A549 (cell line): Measurements from ENCODE around the gene MB21D2. TPM values are rescaled to one million over a fixed set of nuclear protein-coding genes. Genes with fewer than 3 reads are reported as not detected.

Source experiments
- ATAC-seq, 2 experiments: fragments of 200-7000 bp in 1 of 2; fragments of >200 bp in 1 of 2; cut with Nextera tagmentation in 1 of 2; cut with Tn5 transposase in 1 of 2; 3 replicates each; pipeline versions ENCODE4 v1.8.0 to v1.9.1; 2018 to 2020; ENCODE audit warnings: mild to moderate bottlenecking in 1 of 2, moderate library complexity in 1 of 2
- CTCF ChIA-PET: fragments of 300-600 bp; sonication (Branson Sonifier 250); formaldehyde crosslinking; extraction: SDS; loops from one replicate; lab custom pipeline; 2021; ENCODE audit warnings: antibody characterized with exemption, inconsistent platforms; lab: Yijun Ruan, JAX
- POLR2A ChIA-PET: fragments of 350-600 bp; formaldehyde crosslinking; extraction: SDS; loops from one replicate; lab custom pipeline; 2021; ENCODE audit warnings: antibody characterized with exemption, inconsistent platforms; lab: Yijun Ruan, JAX
- DNase-seq, 2 experiments: peaks; one replicate each; pipeline versions ENCODE4 v3.0.0 to v3.0.0-alpha.2; 2011 to 2016; ENCODE audit warnings: low read depth in 1 of 2, low spot score in 1 of 2
- FAIRE-seq: peaks from 2 replicates; lab custom pipeline; 2011; peaks lifted over from hg19 to GRCh38; lab: Jason Lieb, UNC
- H3K27ac ChIP-seq, 2 experiments: fragments of >200 bp; sonication (Bioruptor Twin); formaldehyde crosslinking; 3 replicates each; pipeline ENCODE4 v1.5.1; 2016 to 2017
- H3K4me1 ChIP-seq: fragments of >200 bp; sonication (Bioruptor Twin); formaldehyde crosslinking; 3 replicates; pipeline ENCODE4 v1.6.1; 2016
- H3K4me2 ChIP-seq: fragments of >200 bp; sonication (Bioruptor Twin); formaldehyde crosslinking; 3 replicates; pipeline ENCODE4 v1.6.1; 2016
- H3K4me3 ChIP-seq: fragments of >200 bp; sonication (Bioruptor Twin); formaldehyde crosslinking; 3 replicates; pipeline ENCODE4 v1.5.1; 2016
- H3K9me3 ChIP-seq: fragments of >200 bp; sonication (Bioruptor Twin); formaldehyde crosslinking; 3 replicates; pipeline ENCODE4 v1.6.1; 2016
- CBX8 ChIP-seq: fragments of 200-600 bp; sonication (generic); IDR thresholded peaks from 2 replicates; pipeline ENCODE4 v1.6.1; 2016
- CHD2 ChIP-seq: fragments of 150-350 bp; IDR thresholded peaks from 2 replicates; pipeline ENCODE4 v1.6.1; 2014; ENCODE audit warnings: low read length; ENCODE audit not compliant: partially characterized antibody
- CTCF ChIP-seq: fragments of >200 bp; sonication (Bioruptor Twin); formaldehyde crosslinking; IDR thresholded peaks from 3 replicates; pipeline ENCODE4 v1.5.1; 2016
- EHF ChIP-seq: fragments of 250-450 bp; sonication (Bioruptor Pico); IDR thresholded peaks from 2 replicates; pipeline ENCODE4 v1.5.0; 2020; ENCODE audit warnings: mild to moderate bottlenecking
- EP300 ChIP-seq, 2 experiments: fragments of >200 bp; sonication (Bioruptor Twin); formaldehyde crosslinking; IDR thresholded peaks; 2 replicates in 1 of 2; 3 replicates in 1 of 2; pipeline ENCODE4 v1.6.1; 2016 to 2017
- ESRRA ChIP-seq: fragments of 150-350 bp; IDR thresholded peaks from 2 replicates; pipeline ENCODE4 v1.6.1; 2014; ENCODE audit warnings: mild to moderate bottlenecking, low read length, borderline replicate concordance
- GATA3 ChIP-seq: IDR thresholded peaks from 2 replicates; pipeline ENCODE4 v1.6.1; 2012; ENCODE audit warnings: borderline replicate concordance
- HEYL ChIP-seq: fragments of 250-450 bp; sonication (Bioruptor Pico); IDR thresholded peaks from 2 replicates; pipeline ENCODE4 v1.8.0; 2021; ENCODE audit warnings: mild to moderate bottlenecking, moderate library complexity
- HMGXB4 ChIP-seq: fragments of 250-450 bp; sonication (Bioruptor Pico); IDR thresholded peaks from 2 replicates; pipeline ENCODE4 v1.5.0; 2021; ENCODE audit warnings: mild to moderate bottlenecking, moderate library complexity, borderline replicate concordance
- HOXB5 ChIP-seq: fragments of 250-450 bp; sonication (Bioruptor Pico); IDR thresholded peaks from 2 replicates; pipeline ENCODE4 v1.5.0; 2020; ENCODE audit warnings: mild to moderate bottlenecking, moderate library complexity
- JUN ChIP-seq, 2 experiments: fragments of >200 bp; sonication (Bioruptor Twin); formaldehyde crosslinking; IDR thresholded peaks; 2 replicates in 1 of 2; 3 replicates in 1 of 2; pipeline ENCODE4 v1.6.1; 2016 to 2017
- JUNB ChIP-seq: fragments of >200 bp; sonication (Bioruptor Twin); formaldehyde crosslinking; IDR thresholded peaks from 2 replicates; pipeline ENCODE4 v1.6.1; 2016
- KDM1A ChIP-seq: fragments of 200-600 bp; sonication (generic); IDR thresholded peaks from 2 replicates; pipeline ENCODE4 v1.6.1; 2016; ENCODE audit warnings: low read depth, mild to moderate bottlenecking
- MYC ChIP-seq: IDR thresholded peaks from 2 replicates; pipeline ENCODE4 v1.6.1; 2012; ENCODE audit warnings: mild to moderate bottlenecking, inconsistent platforms, low read length, improper control_type of control experiment, borderline replicate concordance
- NFE2L2 ChIP-seq: fragments of 150-350 bp; conservative IDR thresholded peaks from 2 replicates; pipeline ENCODE4 v1.6.1; 2014; ENCODE audit warnings: low read length
- NR3C1 ChIP-seq: fragments of >200 bp; sonication (Bioruptor Twin); formaldehyde crosslinking; IDR thresholded peaks from 3 replicates; pipeline ENCODE4 v1.6.1; 2017
- POLR2AphosphoS2 ChIP-seq: conservative IDR thresholded peaks from 2 replicates; pipeline ENCODE4 v1.6.1; 2012; ENCODE audit warnings: low read length, improper control_type of control experiment, inconsistent platforms
- RAD21 ChIP-seq, 2 experiments: fragments of >200 bp in 1 of 2; sonication (Bioruptor Twin) in 1 of 2; formaldehyde crosslinking in 1 of 2; IDR thresholded peaks in 1 of 2; conservative IDR thresholded peaks in 1 of 2; 2 replicates in 1 of 2; 3 replicates in 1 of 2; pipeline ENCODE4 v1.6.1; 2012 to 2018; ENCODE audit warnings: inconsistent platforms in 1 of 2
- SMC3 ChIP-seq: fragments of >200 bp; sonication (Bioruptor Twin); formaldehyde crosslinking; IDR thresholded peaks from 3 replicates; pipeline ENCODE4 v1.6.1; 2018; ENCODE audit warnings: inconsistent platforms
- TFCP2L1 ChIP-seq: fragments of 250-450 bp; sonication (Bioruptor Pico); IDR thresholded peaks from 2 replicates; pipeline ENCODE4 v1.5.0; 2021; ENCODE audit warnings: mild to moderate bottlenecking
- TP53 ChIP-seq: fragments of 250-450 bp; sonication (Bioruptor Pico); IDR thresholded peaks from 2 replicates; pipeline ENCODE4 v1.5.0; 2021; ENCODE audit warnings: mild to moderate bottlenecking, moderate library complexity
- ZC3H11A ChIP-seq: fragments of 450-650 bp; IDR thresholded peaks from 2 replicates; pipeline ENCODE4 v1.6.1; 2014; ENCODE audit warnings: antibody characterized with exemption, mild to moderate bottlenecking
- WGBS: methylation state at CpG from one replicate; pipeline ENCODE4 v1.1.6; 2017; ENCODE audit errors: missing lambda C conversion rate; 5-methylcytosine and 5-hydroxymethylcytosine counted together
- polyA plus RNA-seq, 4 experiments: library from polyadenylated mRNA; depleted of rRNA in 3 of 4; stranded (reverse); fragments of >200 nt; fragmentation: RNase III in 1 of 4; extraction: RNeasy Plus Mini Kit Qiagen cat#74134 plus additional on column Dnase treatment in 1 of 4; gene quantifications; 2 replicates in 3 of 4; 3 replicates in 1 of 4; pipeline ENCODE4 v1.2.3, GENCODE V29; 2011 to 2017

Gene MB21D2
- polyA plus RNA-seq, 2 of the 4 experiments (the other 2 are of a cell fraction), result 4.8 to 7.5 TPM

GRCh38 chr3:192805711-192806110, 111.9 kb downstream of the MB21D2 start:
- Histone ChIP-seq H3K4me2 (no peak overlapping the region), H3K4me3 (no peak overlapping the region), H3K27ac (no peak overlapping the region), H3K9me3 (no peaks in the 10 kb centered on the region), H3K4me1 (no peaks in the 10 kb centered on the region)
- no peak for DNase-seq
- ATAC-seq, result no peak
- TF ChIP-seq MYC (no peak), HEYL (no peak), JUN (IDR thresholded peaks at IDR 0.05) (no peak)
- CTCF ChIA-PET, result interaction anchor here (1.0 kb wide), 1 partner anchor 767 kb away, joined by 3 read pairs; no protein-coding TSS in a partner anchor
- POLR2A ChIA-PET, result no interaction called here
- 87% methylated on average over 6 of the region's 6 CpGs for WGBS
- FAIRE-seq, result no peak

- CTCF ChIA-PET, result interaction anchor here (1.5 kb wide), 1 partner anchor 338 kb away, joined by 5 read pairs; no protein-coding TSS in a partner anchor
- FAIRE-seq (no peak), ATAC-seq (no peak)
Measured at GRCh38 chr3:192804502-192804901, 113.2 kb downstream of the MB21D2 start.

GRCh38 chr3:192802957-192803899, 114.4 kb downstream of the MB21D2 start:
- ATAC-seq, result peak; percentile 62 to 79; a peak in 4 of 6 replicates
- TF ChIP-seq TP53 (CRISPR knock-in tag) (no peak), SMC3 (peak; percentile 67), CTCF (peak; percentile 52), RAD21 (conservative IDR thresholded peaks at IDR 0.05 in 1 of 2, IDR thresholded peaks at IDR 0.05 in 1 of 2) (peak; percentile 33 to 43; a peak in 2 of 5 replicates)

More at GRCh38 chr3:192804502-192804901, 113.2 kb downstream of the MB21D2 start:
- Histone ChIP-seq H3K27ac (no peak overlapping the region), H3K4me3 (no peak overlapping the region), H3K4me1 (no peaks in the 10 kb centered on the region), H3K9me3 (no peaks in the 10 kb centered on the region), H3K4me2 (no peak overlapping the region)
- WGBS, result 81% methylated on average over 2 of the region's 2 CpGs
- DNase-seq, result no peak
- TF ChIP-seq NFE2L2 (no peak), TFCP2L1 (CRISPR knock-in tag) (no peak), CHD2 (no peak), MYC (no peak), ZC3H11A (no peak), EHF (CRISPR knock-in tag) (no peak), NR3C1 (no peak), CBX8 (no peak), HOXB5 (no peak), ESRRA (no peak), GATA3 (no peak), SMC3 (no peak), EP300 (IDR thresholded peaks at IDR 0.05) (no peak), KDM1A (no peak), JUNB (no peak), POLR2AphosphoS2 (no peak), HMGXB4 (CRISPR knock-in tag) (no peak)
- POLR2A ChIA-PET, result no interaction called here

More at GRCh38 chr3:192802957-192803899, 114.4 kb downstream of the MB21D2 start:
- POLR2A ChIA-PET, result no interaction called here
- Histone ChIP-seq H3K27ac (no peak overlapping the region), H3K4me3 (no peak overlapping the region), H3K4me1 (no peaks in the 10 kb centered on the region), H3K4me2 (no peak overlapping the region), H3K9me3 (no peaks in the 10 kb centered on the region)
- FAIRE-seq, result peak; percentile 43
- CTCF ChIA-PET, result interaction anchor here (0.6 to 3.5 kb wide), 12 partner anchors 10 to 660 kb away, joined by 3 to 21 read pairs (median 4); no protein-coding TSS in a partner anchor
- 59% methylated on average over 7 of the region's 7 CpGs for WGBS
- peak; percentile 46 to 50 for DNase-seq
